PC-3 (cell line): Measurements from ENCODE around the gene PRKAR2A. TPM values are rescaled to one million over a fixed set of nuclear protein-coding genes. Genes with fewer than 3 reads are reported as not detected.
"Not testable (repeated sequence)": the region's sequence is repeated elsewhere in the genome, so short reads cannot be mapped to it uniquely, and the experiment has no call there.

Experiments used
- ATAC-seq: fragments of 200-7000 bp; cut with Tn5 transposase; 2 replicates; pipeline ENCODE4 v1.9.1; 2020; ENCODE audit warnings: mild to moderate bottlenecking, moderate library complexity
- BruUV-seq: library from RNA; stranded (reverse); fragments of 400-500 nt; replicated peaks from 2 replicates; lab custom pipeline; 2021; lab: Mats Ljungman, UMichigan
- CTCF ChIA-PET: fragments of 300-600 bp; sonication (Branson Sonifier 250); formaldehyde crosslinking; loops from one replicate; lab custom pipeline; 2022; ENCODE audit warnings: antibody characterized with exemption; lab: Charles Lee
- POLR2A ChIA-PET: fragments of 300-600 bp; sonication (Branson Sonifier 250); formaldehyde crosslinking; loops from one replicate; lab custom pipeline; 2022; ENCODE audit warnings: antibody characterized with exemption; ENCODE audit not compliant: unreplicated experiment; lab: Charles Lee
- DNase-seq: peaks from one replicate; pipeline ENCODE4 v3.0.0-alpha.2; 2015
- H2AFZ ChIP-seq: fragments of 300-600 bp; sonication (generic); 2 replicates; pipeline ENCODE4 v1.6.0; 2016; ENCODE audit warnings: antibody characterized with exemption, low read length
- H3F3A ChIP-seq: fragments of 300-600 bp; sonication (generic); one replicate; pipeline ENCODE4 v1.6.0; 2017; ENCODE audit warnings: antibody characterized with exemption, low read length, control low read depth, mild to moderate bottlenecking; ENCODE audit not compliant: unreplicated experiment
- H3K27ac ChIP-seq: fragments of 300-600 bp; sonication (generic); 2 replicates; pipeline ENCODE4 v1.5.1; 2016; ENCODE audit warnings: mild to moderate bottlenecking, low read length
- H3K27me3 ChIP-seq: fragments of 300-600 bp; sonication (generic); 2 replicates; pipeline ENCODE4 v1.6.1; 2016; ENCODE audit warnings: low read length, mixed read lengths
- H3K36me3 ChIP-seq: fragments of 300-600 bp; sonication (generic); 2 replicates; pipeline ENCODE4 v1.6.1; 2016; ENCODE audit warnings: low read depth, mixed run types, low read length, mixed read lengths
- H3K4me1 ChIP-seq: fragments of 300-600 bp; sonication (generic); 2 replicates; pipeline ENCODE4 v1.5.1; 2016; ENCODE audit warnings: low read length; ENCODE audit not compliant: insufficient read depth
- H3K4me2 ChIP-seq: fragments of 300-600 bp; sonication (generic); 2 replicates; pipeline ENCODE4 v1.6.0; 2016; ENCODE audit warnings: low read length
- H3K4me3 ChIP-seq: fragments of 300-600 bp; sonication (generic); 2 replicates; pipeline ENCODE4 v1.5.1; 2016; ENCODE audit warnings: mild to moderate bottlenecking, low read length, mixed read lengths
- H3K79me2 ChIP-seq: fragments of 300-600 bp; sonication (generic); 2 replicates; pipeline ENCODE4 v1.6.1; 2017; ENCODE audit warnings: low read length, mixed read lengths
- H3K9ac ChIP-seq: fragments of 300-600 bp; sonication (generic); 2 replicates; pipeline ENCODE4 v1.6.0; 2016; ENCODE audit warnings: mild to moderate bottlenecking, low read length
- H3K9me2 ChIP-seq: fragments of 300-600 bp; sonication (generic); replicated peaks from 2 replicates; pipeline ENCODE4 v1.6.1; 2016; ENCODE audit warnings: mixed run types, low read length, mixed read lengths
- H3K9me3 ChIP-seq: fragments of 300-600 bp; sonication (generic); 2 replicates; pipeline ENCODE4 v1.6.1; 2016; ENCODE audit warnings: low read length, mixed read lengths
- H4K20me1 ChIP-seq: fragments of 300-600 bp; sonication (generic); 2 replicates; pipeline ENCODE4 v1.6.1; 2016; ENCODE audit warnings: low read length, mixed read lengths
- CTCF ChIP-seq: fragments of 300-600 bp; sonication (generic); conservative IDR thresholded peaks from 2 replicates; pipeline ENCODE4 v1.5.1; 2017; ENCODE audit warnings: antibody characterized with exemption, low read depth, mild to moderate bottlenecking, low read length
- EZH2 ChIP-seq: fragments of 300-600 bp; sonication (generic); IDR thresholded peaks from one replicate; pipeline ENCODE4 v1.6.1; 2017; ENCODE audit warnings: antibody characterized with exemption, mild to moderate bottlenecking, low read length; ENCODE audit not compliant: unreplicated experiment
- EZH2phosphoT487 ChIP-seq: fragments of 300-600 bp; sonication (generic); IDR thresholded peaks from 2 replicates; pipeline ENCODE4 v1.6.1; 2018; ENCODE audit warnings: mild to moderate bottlenecking, antibody characterized with exemption, low read length, borderline replicate concordance
- intact Hi-C: fragments of 100-400 bp; cut with micrococcal nuclease; formaldehyde crosslinking; loops from 2 replicates; pipeline ENCODE4 v1.9.0; 2023
- total RNA-seq: library from RNA; depleted of rRNA; stranded (reverse); fragments of >200 nt; gene quantifications from 2 replicates; pipeline ENCODE4 v1.2.3, GENCODE V29; 2014

PRKAR2A gene
- total RNA-seq, 1 experiment from 2014 or later = 68.1 TPM

- ChIA-PET POLR2A (interaction anchor here (0.6 kb wide), 1 partner anchor 30 kb away, joined by 5 read pairs; the partner anchor contains the start of gene IP6K2), CTCF (interaction anchor here (0.6 kb wide), 2 partner anchors 18 to 274 kb away, joined by 3 read pairs; partner anchors contain the start of gene NDUFAF3)
- no peaks in the 10 kb centered on the region for H3K27me3 ChIP-seq
- H3F3A ChIP-seq = no peaks in the 10 kb centered on the region
- no TSS peak for BruUV-seq
- DNase-seq (no peak), ATAC-seq (no peak)
- no peaks in the 10 kb centered on the region for H3K9me3 ChIP-seq
- peaks cover 19% of the 10 kb centered on the region for H3K36me3 ChIP-seq
- no peaks in the 10 kb centered on the region for H3K79me2 ChIP-seq
- H3K9ac ChIP-seq = no peak overlapping the region
- intact Hi-C loops = loop anchor here (2.0 kb wide), 1 partner anchor 17 kb away; no protein-coding TSS in a partner anchor
- no peak overlapping the region for H3K27ac ChIP-seq
- H4K20me1 ChIP-seq = no peaks in the 10 kb centered on the region
- no peak overlapping the region for H3K4me2 ChIP-seq
- H3K4me3 ChIP-seq = no peak overlapping the region
- no peak for TF ChIP-seq CTCF
- TF ChIP-seq EZH2 = no peak
- no peak for TF ChIP-seq EZH2phosphoT487
- no peaks in the 10 kb centered on the region for H3K4me1 ChIP-seq
- H2AFZ ChIP-seq = no peak overlapping the region
- no peaks in the 10 kb centered on the region for H3K9me2 ChIP-seq
These were observed 100.0 kb downstream of the PRKAR2A start for GRCh38 chr3:48747706-48748105.

DNA sequence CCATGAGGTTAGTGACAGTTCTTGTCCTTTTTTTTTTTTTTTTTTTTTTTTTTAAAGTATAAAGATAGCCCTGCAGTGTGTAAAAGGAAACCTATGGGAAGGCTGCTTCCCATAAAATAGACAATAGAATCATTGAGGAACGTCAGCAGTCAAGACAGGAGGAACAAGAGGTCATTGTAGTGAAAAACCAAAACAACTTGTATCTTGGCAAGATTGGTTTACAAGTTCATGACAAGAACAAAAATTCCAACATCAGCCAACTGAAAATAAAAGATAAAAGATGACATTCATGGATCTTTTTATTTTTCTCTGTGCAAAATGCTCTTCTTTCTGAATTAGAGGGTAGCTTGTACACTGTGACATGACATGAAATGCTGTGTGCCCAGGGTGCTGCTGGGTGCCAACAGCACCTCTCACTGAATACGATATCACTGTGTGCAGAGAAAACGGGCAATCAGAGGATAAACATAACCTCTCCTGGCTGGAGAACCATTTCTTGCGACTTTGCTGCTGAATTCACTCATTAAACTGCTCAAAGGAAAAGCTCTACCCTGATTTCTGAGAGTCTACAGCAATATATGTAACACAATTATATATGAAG lies 100.6 kb downstream of the PRKAR2A start:
- DNase-seq = no peak
- no peaks in the 10 kb centered on the region for H3K79me2 ChIP-seq
- ATAC-seq = peak; percentile 75
- intact Hi-C loops = loop anchor here (2.0 kb wide), 1 partner anchor 18 kb away; no protein-coding TSS in a partner anchor
- no peak overlapping the region for H3K27ac ChIP-seq
- H2AFZ ChIP-seq = no peak overlapping the region
- H4K20me1 ChIP-seq = no peaks in the 10 kb centered on the region
- H3K27me3 ChIP-seq = no peaks in the 10 kb centered on the region
- no peak overlapping the region for H3K4me3 ChIP-seq
- H3K4me1 ChIP-seq = no peaks in the 10 kb centered on the region
- H3K9ac ChIP-seq = no peak overlapping the region
- POLR2A ChIA-PET = interaction anchor here (0.6 kb wide), 1 partner anchor 30 kb away, joined by 5 read pairs; the partner anchor contains the start of gene IP6K2
- H3K9me3 ChIP-seq = no peaks in the 10 kb centered on the region
- peaks cover 19% of the 10 kb centered on the region for H3K36me3 ChIP-seq
- BruUV-seq = no TSS peak
- H3F3A ChIP-seq = no peaks in the 10 kb centered on the region
- H3K9me2 ChIP-seq = no peaks in the 10 kb centered on the region
- TF ChIP-seq EZH2phosphoT487 (no peak), CTCF (no peak), EZH2 (no peak)
- CTCF ChIA-PET = interaction anchor here (0.6 to 0.7 kb wide), 2 partner anchors 8 to 275 kb away, joined by 3 to 13 read pairs; partner anchors contain the start of gene NDUFAF3
- H3K4me2 ChIP-seq = no peak overlapping the region

GRCh38 chr3:48743773-48744172 lies 103.9 kb downstream of the PRKAR2A start:
- ChIA-PET POLR2A (no interaction called here), CTCF (no interaction called here)
- H3K9me2 ChIP-seq = no peaks in the 10 kb centered on the region
- no peaks in the 10 kb centered on the region for H3F3A ChIP-seq
- TF ChIP-seq EZH2 (no peak), EZH2phosphoT487 (no peak), CTCF (no peak)
- no peak for DNase-seq
- peaks cover 6% of the 10 kb centered on the region for H3K36me3 ChIP-seq
- no peak overlapping the region for H3K4me2 ChIP-seq
- H3K27ac ChIP-seq = no peak overlapping the region
- H3K27me3 ChIP-seq = no peaks in the 10 kb centered on the region
- no TSS peak for BruUV-seq
- no peak overlapping the region for H3K9ac ChIP-seq
- no peaks in the 10 kb centered on the region for H4K20me1 ChIP-seq
- H3K4me3 ChIP-seq = no peak overlapping the region
- ATAC-seq = no peak
- H2AFZ ChIP-seq = no peak overlapping the region
- no peaks in the 10 kb centered on the region for H3K79me2 ChIP-seq
- intact Hi-C loops = no loop called here
- no peaks in the 10 kb centered on the region for H3K9me3 ChIP-seq
- H3K4me1 ChIP-seq = peaks cover 12% of the 10 kb centered on the region

DNA sequence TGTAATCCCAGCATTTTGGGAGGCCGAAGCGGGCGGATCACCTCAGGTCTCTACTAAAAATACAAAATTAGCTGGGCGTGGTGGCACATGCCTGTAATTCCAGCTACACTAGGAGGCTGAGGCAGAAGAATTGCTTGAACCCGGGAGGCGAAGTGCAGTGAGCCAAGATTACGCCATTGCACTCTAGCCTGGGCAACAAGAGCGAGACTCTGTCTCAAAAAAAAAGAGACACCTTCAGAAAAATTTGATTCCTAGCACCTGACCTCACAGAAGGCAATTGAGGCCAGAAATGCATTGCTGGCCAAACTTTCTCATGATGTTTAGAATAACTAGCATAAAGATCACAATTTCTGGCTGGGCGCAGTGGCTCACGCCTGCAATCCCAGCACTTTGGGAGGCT lies 106.4 kb downstream of the PRKAR2A start:
- H3K4me1 ChIP-seq = peaks cover 12% of the 10 kb centered on the region
- H3K79me2 ChIP-seq, POLR2A ChIA-PET, H3K27ac ChIP-seq, H3K27me3 ChIP-seq, H2AFZ ChIP-seq, H3F3A ChIP-seq, H3K4me2 ChIP-seq, H3K9me2 ChIP-seq, H3K36me3 ChIP-seq, DNase-seq, H3K4me3 ChIP-seq, H3K9ac ChIP-seq, ATAC-seq, CTCF ChIA-PET, BruUV-seq, H4K20me1 ChIP-seq, H3K9me3 ChIP-seq: not testable (repeated sequence)
- intact Hi-C loops = loop anchor here (2.0 kb wide), 1 partner anchor 42 kb away; no protein-coding TSS in a partner anchor
